Stimulated activated CD4-positive, alpha-beta T cell treated with anti-CD3 and anti-CD28 coated beads, Interleukin-4, amount 100 ng/mL, for 48 hours (primary cell): Measurements from ENCODE around the gene TTC29.
"Not testable (repeated sequence)": the region's sequence is repeated elsewhere in the genome, so short reads cannot be mapped to it uniquely, and the experiment has no call there.

Source experiments
- DNase-seq, 2 donors: peaks; one replicate each; pipeline ENCODE4 v3.0.0-alpha.2; 2020; ENCODE audit warnings: low read depth in 2 of 2

TTC29 gene

GRCh38 chr4:146855761-146856160, 89.9 kb downstream of the TTC29 start:
- DNase-seq: no peak

DNA sequence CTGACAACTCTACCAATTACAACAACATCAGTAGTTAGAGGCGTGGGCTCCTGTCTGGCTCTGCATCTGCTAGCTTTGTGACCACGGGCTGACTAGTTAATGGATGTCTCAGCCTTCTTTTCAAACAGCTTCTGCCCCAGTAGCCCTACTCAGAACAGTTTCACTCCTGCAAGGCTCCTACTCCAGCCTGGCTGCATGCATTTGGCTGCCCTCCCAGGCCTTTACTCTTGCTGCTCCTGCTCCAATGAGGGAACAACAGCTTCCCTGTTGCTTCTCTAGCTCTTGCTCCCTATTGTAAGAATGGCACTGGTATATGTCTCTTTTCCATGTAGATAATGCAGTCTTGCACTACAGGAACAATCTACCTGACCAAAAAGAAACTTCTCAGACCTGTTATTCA, 93.3 kb downstream of the TTC29 start:
- no peak for DNase-seq

DNA sequence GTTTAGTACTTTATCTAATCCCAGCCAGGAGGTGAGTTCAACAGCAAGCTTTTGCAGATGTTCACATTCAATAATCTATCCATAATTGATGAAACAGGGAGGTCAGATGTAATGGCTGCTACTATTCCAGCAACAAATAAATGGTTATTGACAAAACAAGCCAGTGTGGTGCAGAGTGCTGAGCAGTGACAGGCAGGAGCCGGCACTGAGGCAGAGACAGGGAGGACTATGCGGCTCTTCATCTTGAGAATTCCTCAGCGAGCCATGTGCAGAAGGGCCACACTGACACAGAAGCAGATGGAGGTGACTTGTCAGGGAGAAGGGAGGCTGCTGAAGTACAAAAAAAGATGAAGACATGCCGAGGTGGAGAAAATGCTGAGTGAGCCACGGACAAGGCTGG, 98.3 kb downstream of the TTC29 start:
- DNase-seq: no peak

GRCh38 chr4:146846882-146847281, 98.8 kb downstream of the TTC29 start:
- no peak for DNase-seq

DNA sequence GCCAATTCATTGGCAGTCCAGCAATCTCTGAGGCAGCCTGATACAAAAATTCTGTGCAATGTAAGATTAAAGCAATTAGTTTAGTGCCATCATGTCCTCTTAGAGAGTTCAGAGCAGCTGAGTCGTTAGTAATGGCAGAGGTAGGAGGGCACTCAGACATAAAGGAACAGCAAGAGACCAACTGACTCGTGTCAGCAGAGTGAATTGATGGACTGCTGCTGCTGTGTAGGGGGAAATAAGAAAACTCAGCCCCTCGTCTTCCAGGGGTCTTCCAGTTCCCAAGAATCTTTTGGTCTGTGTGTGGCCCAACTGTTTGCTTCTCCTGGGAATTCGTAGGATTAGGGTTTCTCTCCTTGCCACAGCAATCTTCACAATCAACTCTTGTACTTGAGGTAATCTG, 100.9 kb downstream of the TTC29 start:
- DNase-seq: no peak

DNA sequence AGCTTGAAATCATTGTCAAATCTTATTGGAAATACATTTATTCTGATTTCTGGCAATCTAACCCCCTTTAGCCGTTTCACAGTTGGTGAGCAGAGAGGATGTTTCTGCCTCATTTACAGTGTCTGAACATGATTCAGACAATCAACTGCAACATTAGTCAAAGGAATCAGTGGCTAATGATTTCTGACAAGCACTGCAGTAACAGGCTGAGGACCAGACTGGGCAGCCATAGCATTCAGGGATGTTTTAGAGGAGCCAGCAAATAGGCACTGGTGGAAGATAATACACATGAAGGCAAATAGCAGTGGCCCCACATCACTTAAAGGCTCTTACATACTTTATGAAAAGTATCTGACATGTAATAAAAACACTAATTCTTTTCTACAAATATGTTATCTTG, 102.8 kb downstream of the TTC29 start:
- DNase-seq: no peak

DNA sequence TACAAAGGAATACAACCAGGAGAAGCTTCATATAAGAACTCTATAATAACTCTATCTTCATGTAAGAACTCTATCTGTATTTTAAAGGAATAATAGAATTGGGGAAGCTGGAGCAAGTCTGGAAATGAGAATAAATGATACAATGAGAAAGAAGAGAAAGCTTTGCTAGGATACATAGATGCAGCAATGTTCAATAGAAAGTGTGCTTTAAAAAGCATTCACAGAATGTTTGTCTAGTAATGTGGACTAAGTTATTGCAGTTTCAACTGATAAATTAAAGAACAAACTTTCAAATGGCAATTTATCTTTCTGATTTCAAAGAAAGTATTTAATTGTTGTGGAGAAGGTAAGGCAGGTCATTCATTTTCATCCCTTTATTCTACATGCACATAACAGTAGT, 104.9 kb downstream of the TTC29 start:
- DNase-seq: no peak

GRCh38 chr4:146835096-146835495, 110.6 kb downstream of the TTC29 start:
- no peak for DNase-seq

GRCh38 chr4:146834263-146835034, 111.2 kb downstream of the TTC29 start:
- no peak for DNase-seq

DNA sequence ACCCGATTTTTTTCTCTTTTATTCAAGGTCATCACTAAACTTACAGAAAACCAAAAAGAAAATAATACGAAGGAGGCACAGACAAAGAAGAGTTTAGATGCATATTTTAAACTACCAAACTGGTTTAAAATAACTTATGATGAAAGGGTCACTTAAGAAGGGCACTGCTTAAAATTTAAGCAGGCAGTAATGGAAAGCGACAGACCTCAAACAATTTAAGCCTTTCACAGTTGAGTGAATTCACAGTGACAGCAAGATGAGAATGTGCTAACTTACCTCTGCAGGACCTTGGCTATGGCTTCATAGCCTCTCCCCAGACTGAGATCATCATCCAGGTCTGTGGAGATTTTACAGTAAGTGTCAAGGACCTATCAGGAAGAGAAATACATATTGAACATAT, 112.1 kb downstream of the TTC29 start:
- no peak for DNase-seq

GRCh38 chr4:146822980-146823379, 122.7 kb downstream of the TTC29 start:
- DNase-seq: not testable (repeated sequence)

GRCh38 chr4:146814750-146815149, 130.9 kb downstream of the TTC29 start:
- no peak for DNase-seq

DNA sequence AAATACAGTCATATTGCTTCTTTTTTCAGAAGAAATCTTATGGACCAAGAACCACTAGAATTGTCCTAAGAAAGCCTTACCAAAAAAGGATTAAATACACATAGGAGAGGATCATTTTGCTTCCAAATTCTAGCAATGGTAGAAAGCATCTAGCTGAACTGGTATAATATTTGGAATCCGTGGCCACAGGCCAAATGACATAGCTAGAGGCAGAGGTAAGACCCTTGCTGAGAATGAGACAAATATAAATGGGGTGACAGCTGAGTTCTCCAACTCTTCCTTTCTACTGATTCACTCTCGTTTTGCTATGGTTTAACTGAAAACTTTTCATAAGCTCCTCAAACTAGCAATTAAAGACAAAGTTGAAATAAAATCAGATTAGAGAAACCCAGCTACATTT, 150.0 kb downstream of the TTC29 start:
- DNase-seq: no peak

DNA sequence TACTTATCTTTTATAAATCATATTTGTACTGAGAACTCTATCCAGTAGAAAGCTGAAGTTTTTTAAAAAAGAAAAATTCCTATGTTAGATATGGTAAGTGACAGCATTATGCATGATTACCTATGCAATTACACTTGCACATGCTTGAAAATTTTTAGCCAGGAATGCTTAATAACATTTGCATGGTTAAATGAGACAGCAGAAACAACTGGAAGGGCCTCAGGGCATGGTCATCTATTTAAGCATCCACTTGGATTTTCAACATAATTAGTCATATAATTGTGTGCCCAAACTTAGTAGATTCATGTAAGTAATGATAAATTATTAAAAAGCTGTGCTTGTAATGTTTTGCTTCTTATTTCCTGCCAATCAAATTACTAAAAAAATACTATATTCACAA, 151.9 kb downstream of the TTC29 start:
- no peak for DNase-seq

GRCh38 chr4:146791439-146791838, 154.2 kb downstream of the TTC29 start:
- no peak for DNase-seq

DNA sequence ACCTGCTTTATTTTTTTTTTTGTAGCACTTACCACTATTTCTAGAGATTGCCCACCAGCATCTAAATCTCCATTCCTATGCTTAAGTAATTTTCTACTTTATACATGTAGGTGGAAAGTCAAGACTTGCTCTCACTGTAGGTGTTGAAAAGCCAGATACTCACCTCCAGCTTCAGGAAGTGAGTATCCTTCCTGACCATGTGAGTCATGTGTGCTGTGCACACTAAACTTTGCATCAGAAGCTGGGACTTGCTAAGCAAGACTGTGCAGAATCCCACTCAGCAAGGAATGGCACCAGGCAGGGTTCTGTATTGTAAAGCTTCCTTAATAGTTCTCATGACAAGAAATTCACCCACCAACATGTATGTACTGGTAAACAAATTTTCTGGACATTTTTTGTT, 155.1 kb downstream of the TTC29 start:
- no peak for DNase-seq

GRCh38 chr4:146787731-146788130, 157.9 kb downstream of the TTC29 start:
- DNase-seq: no peak

DNA sequence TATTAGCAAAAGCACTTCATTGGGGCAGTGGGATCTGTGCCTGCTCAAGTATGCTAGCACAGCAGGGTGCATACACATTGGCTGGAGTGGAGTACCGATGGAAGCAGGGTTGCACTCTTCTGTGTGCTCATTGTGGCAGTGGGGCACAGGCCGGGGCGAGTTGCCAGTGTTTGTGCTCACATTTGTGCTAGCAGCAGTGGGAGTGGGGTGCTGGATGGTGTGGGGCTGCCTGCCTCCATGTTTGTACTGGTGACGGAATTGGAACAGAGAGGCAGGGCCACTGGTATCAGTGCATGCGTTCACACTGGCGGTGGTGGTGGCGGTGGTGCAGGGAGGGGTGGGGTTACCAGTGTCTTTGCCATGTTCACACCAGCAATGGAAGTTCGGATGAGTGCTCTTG, 169.0 kb downstream of the TTC29 start:
- DNase-seq: no peak

GRCh38 chr4:146763560-146763959, 182.1 kb downstream of the TTC29 start:
- DNase-seq: no peak

GRCh38 chr4:146762016-146762415, 183.6 kb downstream of the TTC29 start:
- DNase-seq: no peak

DNA sequence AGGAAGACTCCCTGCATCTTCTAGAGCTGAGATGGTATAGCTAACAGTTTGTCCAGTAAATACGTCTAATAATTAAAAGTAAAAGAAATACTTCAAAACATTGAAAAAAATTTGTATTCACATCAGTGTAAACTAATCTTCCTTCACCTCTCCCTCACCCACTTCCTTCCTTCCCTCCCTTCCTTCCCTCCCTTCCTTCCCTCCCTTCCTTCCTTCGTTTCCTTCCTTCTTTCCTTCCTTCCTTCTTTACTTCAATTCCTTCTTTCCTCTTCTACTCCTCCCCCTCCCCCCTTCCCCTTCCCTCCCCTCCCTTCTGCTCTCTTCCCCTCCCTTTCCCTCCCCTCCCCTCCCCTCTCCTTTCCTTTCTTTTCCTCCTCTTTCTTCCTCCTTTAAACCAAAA, 203.2 kb downstream of the TTC29 start:
- DNase-seq: no peak

DNA sequence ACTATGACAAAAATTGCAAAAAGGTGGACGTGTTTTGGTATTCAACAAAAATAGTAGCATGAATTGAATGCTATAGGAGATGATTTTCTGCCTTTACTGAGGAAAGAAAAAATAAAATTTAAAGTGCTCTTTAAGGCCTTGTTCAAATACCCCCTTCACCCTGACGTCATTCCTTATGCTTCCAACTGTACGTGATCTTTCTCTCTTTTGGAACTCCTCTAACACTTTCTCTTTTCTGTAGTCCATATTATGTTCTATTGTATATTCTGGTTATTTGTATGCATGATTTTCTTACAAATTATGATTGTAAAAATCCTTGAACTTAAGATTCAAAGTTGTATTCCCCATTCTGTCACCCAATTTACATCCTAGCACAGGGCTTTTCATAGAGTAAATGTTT, 206.5 kb downstream of the TTC29 start:
- no peak for DNase-seq

GRCh38 chr4:146723519-146723918, 222.1 kb downstream of the TTC29 start:
- DNase-seq: not testable (repeated sequence)

GRCh38 chr4:146709956-146710355, 235.7 kb downstream of the TTC29 start:
- no peak for DNase-seq
